Trophoblast cell (in vitro differentiated cells and primary cell): ENCODE results near the gene ELAC1.

Experiments used
- DNase-seq, 2 donors: peaks; one replicate each; pipeline ENCODE4 v3.0.0-alpha.2; 2016
- H2AFZ ChIP-seq: 2 replicates; pipeline ENCODE4 v1.6.1; 2013; ENCODE audit warnings: low read length, moderate library complexity, mild to moderate bottlenecking; ENCODE audit not compliant: insufficient read depth, poor library complexity
- H2AK5ac ChIP-seq: 2 replicates; pipeline ENCODE4 v1.6.1; 2013; ENCODE audit warnings: mild to moderate bottlenecking, low read length
- H2BK120ac ChIP-seq: 2 replicates; pipeline ENCODE4 v1.6.1; 2013; ENCODE audit warnings: low read length, mild to moderate bottlenecking, moderate library complexity; ENCODE audit not compliant: insufficient read depth, poor library complexity
- H2BK12ac ChIP-seq: 2 replicates; pipeline ENCODE4 v1.6.1; 2013; ENCODE audit warnings: mild to moderate bottlenecking, low read length, moderate library complexity
- H2BK5ac ChIP-seq: 2 replicates; pipeline ENCODE4 v1.6.1; 2013; ENCODE audit warnings: low read length, low read depth, moderate library complexity, mild to moderate bottlenecking; ENCODE audit not compliant: poor library complexity
- H3K14ac ChIP-seq: 2 replicates; pipeline ENCODE4 v1.6.1; 2013; ENCODE audit warnings: mild to moderate bottlenecking, low read length
- H3K18ac ChIP-seq: 2 replicates; pipeline ENCODE4 v1.6.1; 2013; ENCODE audit warnings: mild to moderate bottlenecking, low read length
- H3K23ac ChIP-seq: 2 replicates; pipeline ENCODE4 v1.6.1; 2013; ENCODE audit warnings: low read length
- H3K27ac ChIP-seq: 2 replicates; pipeline ENCODE4 v1.5.1; 2013; ENCODE audit warnings: low read depth, mild to moderate bottlenecking, inconsistent platforms, low read length, moderate library complexity
- H3K27me3 ChIP-seq: 2 replicates; pipeline ENCODE4 v1.6.1; 2013; ENCODE audit warnings: inconsistent platforms, mild to moderate bottlenecking, low read length, moderate library complexity; ENCODE audit not compliant: insufficient read depth
- H3K36me3 ChIP-seq, 2 experiments: 1 replicate in 1 of 2; 2 replicates in 1 of 2; pipeline ENCODE4 v1.6.1; 2013; ENCODE audit warnings: low read length in 2 of 2, mild to moderate bottlenecking in 2 of 2, moderate library complexity in 1 of 2; ENCODE audit not compliant: insufficient read depth in 2 of 2, control insufficient read depth in 1 of 2
- H3K4ac ChIP-seq: 2 replicates; pipeline ENCODE4 v1.6.1; 2013; ENCODE audit warnings: low read depth, mild to moderate bottlenecking, low read length, moderate library complexity
- H3K4me1 ChIP-seq, 2 experiments: 1 replicate in 1 of 2; 2 replicates in 1 of 2; pipeline ENCODE4 v1.6.1; 2013; ENCODE audit warnings: low read length in 2 of 2, mild to moderate bottlenecking in 2 of 2, moderate library complexity in 1 of 2; ENCODE audit not compliant: insufficient read depth in 2 of 2, control insufficient read depth in 1 of 2
- H3K4me2 ChIP-seq: 2 replicates; pipeline ENCODE4 v1.6.1; 2013; ENCODE audit warnings: inconsistent platforms, mild to moderate bottlenecking, low read length, moderate library complexity
- H3K4me3 ChIP-seq: 2 replicates; pipeline ENCODE4 v1.5.1; 2013; ENCODE audit warnings: mild to moderate bottlenecking, low read depth, low read length, inconsistent platforms
- H3K79me1 ChIP-seq: one replicate; pipeline ENCODE4 v1.6.1; 2013; ENCODE audit warnings: low read length
- H3K79me2 ChIP-seq: 2 replicates; pipeline ENCODE4 v1.6.1; 2013; ENCODE audit warnings: low read length, mild to moderate bottlenecking; ENCODE audit not compliant: control insufficient read depth, insufficient read depth, poor library complexity
- H3K9ac ChIP-seq: 2 replicates; pipeline ENCODE4 v1.6.1; 2013; ENCODE audit warnings: mild to moderate bottlenecking, low read length
- H3K9me3 ChIP-seq: 2 replicates; pipeline ENCODE4 v1.6.1; 2013; ENCODE audit warnings: low read depth, mild to moderate bottlenecking, control low read depth, inconsistent platforms, low read length; ENCODE audit not compliant: insufficient read depth
- H4K12ac ChIP-seq: 2 replicates; pipeline ENCODE4 v1.6.1; 2013; ENCODE audit warnings: low read depth, mild to moderate bottlenecking, low read length, moderate library complexity
- H4K8ac ChIP-seq: 2 replicates; pipeline ENCODE4 v1.6.1; 2013; ENCODE audit warnings: low read depth, mild to moderate bottlenecking, low read length, moderate library complexity
- H4K91ac ChIP-seq: one replicate; pipeline ENCODE4 v1.6.1; 2013; ENCODE audit warnings: low read depth, mild to moderate bottlenecking, low read length, moderate library complexity
- WGBS: extraction: QIAGEN DNeasy Blood & Tissue Kit; methylation state at CpG from one replicate; pipeline ENCODE4 v1.1.7; 2013; ENCODE audit warnings: missing lambda C conversion rate; ENCODE audit not compliant: insufficient read length, insufficient coverage; ENCODE audit errors: extremely low coverage; 5-methylcytosine and 5-hydroxymethylcytosine counted together

The ELAC1 gene

GRCh38 chr18:50955253-50955652 is 12.6 kb upstream of the ELAC1 start:
- Histone ChIP-seq H3K27ac (no peak overlapping the region), H4K91ac (no peak overlapping the region), H2AK5ac (no peak overlapping the region), H3K4me1 (no peaks in the 10 kb centered on the region), H2AFZ (no peak overlapping the region), H3K79me1 (no peaks in the 10 kb centered on the region), H2BK12ac (no peak overlapping the region), H3K27me3 (no peaks in the 10 kb centered on the region), H3K9me3 (no peaks in the 10 kb centered on the region), H3K4me3 (no peak overlapping the region), H3K9ac (no peak overlapping the region), H2BK5ac (no peak overlapping the region), H3K23ac (no peak overlapping the region), H2BK120ac (no peak overlapping the region), H4K8ac (no peak overlapping the region), H3K18ac (no peak overlapping the region), H3K14ac (no peak overlapping the region), H3K36me3 (no peaks in the 10 kb centered on the region), H3K79me2 (no peaks in the 10 kb centered on the region), H4K12ac (no peak overlapping the region), H3K4me2 (no peak overlapping the region), H3K4ac (no peak overlapping the region)
- no peak for DNase-seq
- WGBS = no CpG with 5 or more reads among the region's 4 CpGs

DNA sequence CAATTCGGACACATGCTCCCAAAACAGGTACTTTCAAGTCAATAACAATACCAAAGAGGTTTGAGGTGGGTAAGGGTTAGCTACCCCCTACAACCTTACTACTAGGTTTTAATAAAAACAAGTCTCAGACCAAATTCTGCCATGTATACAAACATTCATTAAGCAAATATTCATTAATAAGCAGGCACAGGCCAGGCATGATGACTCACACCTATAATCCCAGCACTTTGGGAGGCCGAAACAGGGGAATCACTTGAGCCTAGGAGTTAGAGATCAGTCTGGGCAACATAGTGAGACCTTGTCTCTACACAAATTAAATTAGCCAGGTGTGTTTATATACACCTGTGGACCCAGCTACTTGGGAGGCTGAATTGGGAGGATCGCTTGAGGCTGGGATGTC is 11.7 kb upstream of the ELAC1 start:
- no peak overlapping the region for H2BK5ac ChIP-seq
- no peak overlapping the region for H2BK120ac ChIP-seq
- peak; percentile 27 to 55 for DNase-seq
- H4K91ac ChIP-seq = no peak overlapping the region
- no peak overlapping the region for H3K27ac ChIP-seq
- H3K4me2 ChIP-seq = no peak overlapping the region
- H3K18ac ChIP-seq = no peak overlapping the region
- H4K12ac ChIP-seq = no peak overlapping the region
- no peak overlapping the region for H2AK5ac ChIP-seq
- no peak overlapping the region for H3K4ac ChIP-seq
- no peak overlapping the region for H3K9ac ChIP-seq
- H2BK12ac ChIP-seq = no peak overlapping the region
- H3K4me3 ChIP-seq = no peak overlapping the region
- no CpG with 5 or more reads among the region's 3 CpGs for WGBS
- H4K8ac ChIP-seq = no peak overlapping the region
- H2AFZ ChIP-seq = no peak overlapping the region
- no peaks in the 10 kb centered on the region for H3K4me1 ChIP-seq
- H3K23ac ChIP-seq = no peak overlapping the region
- no peaks in the 10 kb centered on the region for H3K9me3 ChIP-seq
- no peaks in the 10 kb centered on the region for H3K79me2 ChIP-seq
- no peak overlapping the region for H3K14ac ChIP-seq
- H3K36me3 ChIP-seq = no peaks in the 10 kb centered on the region
- no peaks in the 10 kb centered on the region for H3K27me3 ChIP-seq
- H3K79me1 ChIP-seq = no peaks in the 10 kb centered on the region

DNA sequence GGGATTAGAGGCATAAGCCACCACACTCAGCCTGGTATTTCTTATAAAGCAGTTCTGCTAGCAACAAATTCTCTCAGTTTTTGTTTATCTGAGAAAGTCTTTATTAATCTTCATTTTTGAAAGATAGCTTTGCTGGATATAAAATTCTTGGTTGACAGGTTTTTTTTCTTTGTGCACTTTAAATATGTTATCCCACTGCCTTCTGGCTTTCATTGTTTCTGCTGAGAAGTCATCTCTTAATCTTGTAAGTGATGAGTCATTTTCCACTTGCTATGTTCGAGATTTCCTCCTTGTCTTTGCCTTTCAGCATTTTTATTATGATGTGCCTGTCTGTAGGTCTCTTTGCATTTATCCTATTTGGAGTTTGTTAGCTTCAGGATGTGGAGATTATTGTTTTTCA is 5.9 kb upstream of the ELAC1 start:
- WGBS = no CpG with 5 or more reads among the region's 1 CpG
- H4K12ac ChIP-seq = no peak overlapping the region
- H3K79me1 ChIP-seq = no peaks in the 10 kb centered on the region
- H3K27ac ChIP-seq = no peak overlapping the region
- DNase-seq = no peak
- H4K91ac ChIP-seq = no peak overlapping the region
- no peak overlapping the region for H3K4me2 ChIP-seq
- no peak overlapping the region for H2BK12ac ChIP-seq
- H3K18ac ChIP-seq = no peak overlapping the region
- no peak overlapping the region for H4K8ac ChIP-seq
- no peaks in the 10 kb centered on the region for H3K27me3 ChIP-seq
- H3K14ac ChIP-seq = no peak overlapping the region
- no peaks in the 10 kb centered on the region for H3K36me3 ChIP-seq
- no peaks in the 10 kb centered on the region for H3K4me1 ChIP-seq
- H3K4me3 ChIP-seq = no peak overlapping the region
- H2BK120ac ChIP-seq = no peak overlapping the region
- no peaks in the 10 kb centered on the region for H3K79me2 ChIP-seq
- no peak overlapping the region for H3K4ac ChIP-seq
- H3K9me3 ChIP-seq = no peaks in the 10 kb centered on the region
- H2AK5ac ChIP-seq = no peak overlapping the region
- no peak overlapping the region for H2AFZ ChIP-seq
- H3K9ac ChIP-seq = no peak overlapping the region
- no peak overlapping the region for H3K23ac ChIP-seq
- no peak overlapping the region for H2BK5ac ChIP-seq

DNA sequence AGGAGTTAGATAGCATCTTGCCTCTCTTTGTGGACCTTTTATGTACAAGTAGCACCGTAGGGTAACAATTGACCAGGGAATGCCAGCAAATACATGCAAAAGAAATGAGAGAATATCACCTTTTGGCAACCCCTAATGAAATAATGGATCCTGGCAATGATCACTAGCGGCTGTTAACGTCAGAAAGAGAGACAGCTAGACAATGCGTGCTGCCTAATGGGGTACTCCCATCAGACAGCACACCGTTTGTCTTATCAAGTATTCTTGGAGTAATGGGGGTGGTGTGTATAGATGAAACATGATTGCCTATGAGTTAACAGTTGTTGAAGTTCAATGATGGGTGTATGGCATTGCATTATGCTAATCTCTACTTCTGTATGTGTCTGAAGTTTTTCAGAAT is 1.6 kb downstream of the ELAC1 start:
- Histone ChIP-seq H3K14ac (no peak overlapping the region), H3K4me2 (no peak overlapping the region), H4K91ac (no peak overlapping the region), H3K4me3 (no peak overlapping the region), H3K9me3 (no peaks in the 10 kb centered on the region), H3K27me3 (no peaks in the 10 kb centered on the region), H3K36me3 (no peaks in the 10 kb centered on the region), H4K12ac (no peak overlapping the region), H2BK120ac (no peak overlapping the region), H3K4ac (no peak overlapping the region), H2BK5ac (no peak overlapping the region), H2AFZ (no peak overlapping the region), H3K79me1 (peaks cover 5% of the 10 kb centered on the region), H2BK12ac (no peak overlapping the region), H3K4me1 (no peaks in the 10 kb centered on the region), H4K8ac (no peak overlapping the region), H2AK5ac (no peak overlapping the region), H3K23ac (no peak overlapping the region), H3K9ac (no peak overlapping the region), H3K18ac (no peak overlapping the region), H3K79me2 (peaks cover 7% of the 10 kb centered on the region), H3K27ac (no peak overlapping the region)
- WGBS = no CpG with 5 or more reads among the region's 5 CpGs
- DNase-seq = no peak
